Stimulated activated naive CD8-positive, alpha-beta T cell treated with anti-CD3 and anti-CD28 coated beads, Interleukin-15, Interleukin-2, amounts not matched to agents 100 U/mL and 50 U/mL, for 24 hours (primary cell): ENCODE results near the gene MFSD11.
"Not testable (repeated sequence)": the region's sequence is repeated elsewhere in the genome, so short reads cannot be mapped to it uniquely, and the experiment has no call there.

Experiments used
- ATAC-seq: fragments of 150-1000 bp; cut with Tn5 transposase; one replicate; pipeline ENCODE4 v1.10.0; 2021
- DNase-seq: peaks from one replicate; pipeline ENCODE4 v3.0.0; 2021

MFSD11 gene

GRCh38 chr17:76797241-76797840 lies 59.4 kb downstream of the MFSD11 start:
- DNase-seq (no peak), ATAC-seq (no peak)

- no peak for DNase-seq
- no peak for ATAC-seq
Measured at GRCh38 chr17:76801706-76802105, 63.8 kb downstream of the MFSD11 start.

GRCh38 chr17:76805319-76805718 lies 67.4 kb downstream of the MFSD11 start:
- no peak for ATAC-seq
- DNase-seq, result no peak

DNA sequence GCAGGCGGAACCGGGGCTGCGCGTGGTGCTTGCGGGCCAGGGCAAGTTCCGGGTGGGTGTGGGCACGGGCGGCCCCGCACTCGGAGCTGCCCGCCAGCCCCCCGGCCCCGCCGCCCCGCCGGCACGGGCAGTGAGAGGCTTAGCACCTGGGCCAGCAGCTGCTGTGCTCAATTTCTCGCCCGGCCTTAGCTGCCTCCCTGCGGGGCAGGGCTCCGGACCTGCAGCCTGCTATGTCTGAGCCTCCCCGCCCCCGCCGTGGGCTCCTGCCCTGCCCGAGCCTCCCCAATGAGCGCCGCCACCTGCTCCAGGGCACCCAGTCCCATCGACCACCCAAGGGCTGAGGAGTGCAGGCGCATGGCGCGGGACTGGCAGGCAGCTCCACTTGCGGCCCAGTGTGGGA lies 68.2 kb downstream of the MFSD11 start:
- not testable (repeated sequence) for ATAC-seq, DNase-seq

DNA sequence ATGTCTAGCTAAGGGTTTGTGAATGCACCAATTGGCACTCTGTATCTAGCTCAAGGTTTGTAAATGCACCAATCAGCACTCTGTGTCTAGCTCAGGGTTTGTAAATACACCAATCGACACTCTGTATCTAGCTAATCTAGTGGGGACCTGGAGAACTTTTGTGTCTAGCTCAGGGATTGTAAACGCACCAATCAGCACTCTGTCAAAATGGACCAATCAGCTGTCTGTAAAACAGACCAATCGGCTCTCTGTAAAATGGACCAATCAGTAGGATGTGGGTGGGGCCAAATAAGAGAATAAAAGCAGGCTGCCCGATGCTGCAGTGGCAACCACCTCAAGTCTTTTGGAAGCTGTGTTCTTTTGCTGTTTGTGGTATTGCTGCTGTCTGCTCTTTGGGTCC lies 68.8 kb downstream of the MFSD11 start:
- DNase-seq, result not testable (repeated sequence)

DNA sequence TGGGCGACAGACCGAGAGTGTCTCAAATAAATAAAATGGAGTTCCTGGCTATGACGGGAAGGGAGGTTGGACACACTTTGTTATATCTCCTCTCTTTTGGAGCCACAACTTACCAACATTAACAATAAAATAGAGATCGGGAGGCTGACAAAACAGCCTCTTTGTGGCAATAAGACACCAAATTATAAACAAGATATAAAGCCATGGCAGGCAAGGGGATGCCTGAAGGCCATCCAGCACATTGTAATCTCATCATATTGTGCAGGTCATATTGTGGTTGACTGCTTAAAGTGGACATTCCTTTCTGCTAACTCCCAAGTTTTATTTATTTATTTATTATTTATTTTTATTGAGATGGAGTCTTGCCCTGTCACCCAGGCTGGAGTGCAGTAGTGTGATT lies 70.4 kb downstream of the MFSD11 start:
- no peak for DNase-seq
- no peak for ATAC-seq

More for the DNA sequence above, 68.8 kb downstream of the MFSD11 start:
- ATAC-seq, result not testable (repeated sequence)

DNA sequence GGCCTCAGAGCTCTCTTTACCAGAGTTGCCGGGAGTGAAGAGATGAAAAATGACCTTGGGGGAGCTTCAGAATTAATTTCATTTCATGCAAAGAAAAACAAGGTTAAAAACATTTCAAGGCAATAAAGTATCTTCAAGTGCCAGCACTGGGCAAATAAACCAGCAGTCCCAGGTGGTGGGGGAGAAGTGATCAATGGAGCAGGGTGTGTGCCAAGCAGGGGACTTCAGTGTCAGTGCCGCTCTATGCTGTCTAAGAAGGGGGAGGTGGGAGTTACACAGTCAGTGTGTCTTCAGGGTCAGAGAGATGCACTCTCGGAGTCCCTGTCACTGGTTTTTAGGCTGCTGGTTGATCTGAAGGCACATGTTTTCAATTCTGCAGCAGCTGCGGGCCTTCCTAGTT lies 73.0 kb downstream of the MFSD11 start:
- DNase-seq (no peak), ATAC-seq (no peak)

GRCh38 chr17:76811834-76812233 lies 73.9 kb downstream of the MFSD11 start:
- no peak for ATAC-seq
- DNase-seq, result no peak

GRCh38 chr17:76812263-76812662 lies 74.3 kb downstream of the MFSD11 start:
- no peak for ATAC-seq
- DNase-seq, result no peak

DNA sequence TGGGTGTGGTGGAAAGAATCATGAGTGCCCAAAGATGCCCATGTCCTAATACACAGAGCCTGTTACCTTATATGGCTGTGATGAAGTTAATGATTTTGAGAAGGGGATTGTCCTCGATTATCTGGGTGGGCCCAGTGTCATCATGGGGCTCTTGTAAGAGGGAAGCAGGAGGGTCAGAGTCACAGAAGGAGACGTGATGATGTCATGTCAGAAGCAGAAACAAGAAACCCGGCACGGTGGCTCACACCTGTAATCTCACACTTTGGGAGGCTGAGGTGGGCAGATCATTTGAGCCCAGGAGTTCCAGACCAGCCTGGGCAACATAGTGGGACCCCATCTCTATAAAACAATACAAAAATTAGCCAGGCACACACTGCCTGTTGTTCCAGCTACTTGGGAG lies 75.0 kb downstream of the MFSD11 start:
- no peak for DNase-seq

GRCh38 chr17:76815907-76816589 lies 78.1 kb downstream of the MFSD11 start:
- not testable (repeated sequence) for ATAC-seq, DNase-seq

More for the DNA sequence above, 75.0 kb downstream of the MFSD11 start:
- no peak for ATAC-seq

- ATAC-seq (peak; percentile 71), DNase-seq (peak; percentile 59)
Measured at GRCh38 chr17:76816590-76817135, 78.7 kb downstream of the MFSD11 start.

- DNase-seq (no peak), ATAC-seq (no peak)
Measured at GRCh38 chr17:76820039-76820438, 82.1 kb downstream of the MFSD11 start.

- no peak for DNase-seq
- ATAC-seq, result no peak
Measured at GRCh38 chr17:76820561-76820960, 82.6 kb downstream of the MFSD11 start.

GRCh38 chr17:76822184-76822778 lies 84.4 kb downstream of the MFSD11 start:
- ATAC-seq (no peak), DNase-seq (no peak)

DNA sequence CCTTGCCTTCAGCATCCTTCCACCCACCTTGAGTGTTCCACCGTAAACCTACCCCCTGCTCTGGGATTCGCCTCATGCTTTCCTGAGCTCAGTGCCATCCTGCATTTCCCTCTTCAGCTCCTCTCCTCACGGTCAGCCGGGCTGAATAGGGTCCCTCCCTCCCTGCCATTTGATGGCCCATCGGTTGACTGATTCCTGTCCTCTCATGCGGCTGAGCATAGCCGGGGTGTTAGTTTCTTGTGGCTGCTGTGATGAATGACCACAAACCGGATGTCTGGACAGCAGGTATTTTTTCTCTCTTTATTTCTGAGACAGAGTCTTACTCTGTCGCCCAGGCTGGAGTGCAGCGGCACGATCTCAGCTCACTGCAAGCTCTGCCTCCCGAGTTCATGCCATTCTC lies 86.2 kb downstream of the MFSD11 start:
- DNase-seq (no peak), ATAC-seq (no peak)

DNA sequence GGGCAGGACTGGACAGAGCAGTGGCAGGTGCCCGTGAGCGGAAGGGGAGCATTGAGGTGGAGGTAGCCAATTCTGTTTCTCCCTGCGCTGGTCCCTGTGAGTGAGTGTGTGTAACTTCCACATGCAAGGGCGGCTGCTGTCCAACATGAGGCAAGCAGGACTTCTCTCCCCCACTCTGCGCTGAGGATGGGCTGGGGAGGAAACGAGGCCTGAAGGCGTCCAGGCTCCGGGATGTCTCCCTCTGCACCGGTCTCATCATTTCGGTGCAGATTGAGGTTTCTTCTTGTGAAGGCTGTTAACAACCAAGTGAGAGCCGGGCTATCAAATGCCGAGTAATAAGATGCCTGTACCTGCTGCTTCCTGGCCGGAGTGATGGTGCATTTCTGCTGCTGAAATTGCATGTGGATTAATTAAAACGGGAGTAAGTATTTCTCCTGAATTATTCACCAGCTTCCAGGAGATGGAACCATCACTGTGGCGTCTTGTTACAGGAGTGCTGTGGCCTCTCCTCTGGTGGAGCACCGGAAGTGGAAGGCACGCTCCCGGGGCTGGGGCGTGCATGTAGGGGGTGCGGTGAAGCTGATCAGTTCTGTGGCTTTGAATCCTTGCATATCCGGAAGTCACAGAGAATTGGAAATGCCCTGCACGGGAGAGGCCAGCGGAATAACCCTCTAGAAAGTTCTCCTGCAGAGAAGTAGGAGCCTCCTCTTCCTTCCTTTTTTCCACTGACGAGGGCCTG lies 88.6 kb downstream of the MFSD11 start:
- DNase-seq (peak; percentile 12), ATAC-seq (no peak)

GRCh38 chr17:76827736-76828135 lies 89.8 kb downstream of the MFSD11 start:
- DNase-seq (no peak), ATAC-seq (no peak)
